GM12873 (cell line): ENCODE data around the gene CMYA5.

Experiments
- CTCF ChIP-seq: IDR thresholded peaks from 2 replicates; pipeline ENCODE4 v1.5.1; 2012; ENCODE audit warnings: low read depth, mild to moderate bottlenecking, moderate library complexity, low read length, control low read depth; ENCODE audit not compliant: insufficient read depth; ENCODE audit errors: missing control alignments

The CMYA5 gene

GRCh38 chr5:79689541-79690466 lies at the start of gene CMYA5:
CMYA5 (plus strand) TSS chr5:79689836; CDS start chr5:79689908, 72 bp downstream.
- no peak for TF ChIP-seq CTCF

- no peak for TF ChIP-seq CTCF
These were observed 49.0 kb upstream of the CMYA5 start for GRCh38 chr5:79640571-79641055.

- no peak for TF ChIP-seq CTCF
These were observed 48.2 kb upstream of the CMYA5 start for GRCh38 chr5:79641414-79641813.

GRCh38 chr5:79642210-79642609 lies 47.4 kb upstream of the CMYA5 start:
- TF ChIP-seq CTCF = no peak

GRCh38 chr5:79653843-79654242 lies 35.8 kb upstream of the CMYA5 start:
- no peak for TF ChIP-seq CTCF

GRCh38 chr5:79663212-79663611 lies 26.4 kb upstream of the CMYA5 start:
- no peak for TF ChIP-seq CTCF

GRCh38 chr5:79666758-79667157 lies 22.9 kb upstream of the CMYA5 start:
- no peak for TF ChIP-seq CTCF
